ENCODE data around the gene TRDMT1. TPM values are rescaled to one million over a fixed set of nuclear protein-coding genes. Genes with fewer than 3 reads are reported as not detected.

The TRDMT1 gene
- total RNA-seq, 1 donor, result 6.0 TPM

DNA sequence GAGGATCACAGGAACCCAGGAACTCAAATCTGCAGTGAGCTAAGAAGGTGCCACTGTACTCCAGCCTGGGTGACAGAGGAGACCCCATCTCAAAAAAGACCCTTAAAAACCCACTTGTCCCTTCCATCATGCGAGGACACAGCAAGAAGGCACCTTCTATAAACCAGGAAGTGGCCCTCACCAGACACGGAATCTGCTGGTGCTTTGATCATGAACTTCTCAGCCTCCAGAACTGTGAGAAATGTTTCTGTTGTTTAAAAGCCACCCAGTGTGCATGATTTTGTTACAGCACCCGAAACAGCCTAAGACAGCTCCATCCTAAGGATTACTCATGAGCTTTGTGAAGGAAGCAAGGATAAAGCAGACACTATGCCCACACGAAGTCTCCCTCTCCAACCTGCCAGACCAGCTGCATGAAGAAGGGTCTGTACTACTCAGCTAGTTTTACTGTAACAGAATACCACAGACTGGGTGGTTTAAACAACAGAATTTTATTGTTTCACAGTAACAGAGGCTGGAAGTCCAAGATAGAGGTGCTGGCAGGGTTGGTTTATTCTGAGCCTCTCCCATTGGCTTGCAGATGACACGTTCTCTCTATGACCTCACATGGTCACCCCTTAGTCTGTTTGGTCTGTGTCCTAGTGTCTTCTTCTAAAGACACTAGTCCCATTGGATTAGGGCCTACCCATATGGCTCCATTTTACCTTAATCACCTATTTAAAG lies 40.3 kb upstream of the TRDMT1 start:
- H3K4me3 ChIP-seq (ENCODE audit: low read depth, low read length), result no peak overlapping the region
- DNase-seq (ENCODE audit: low read depth), result no peak
- TF ChIP-seq, protein P1, sequence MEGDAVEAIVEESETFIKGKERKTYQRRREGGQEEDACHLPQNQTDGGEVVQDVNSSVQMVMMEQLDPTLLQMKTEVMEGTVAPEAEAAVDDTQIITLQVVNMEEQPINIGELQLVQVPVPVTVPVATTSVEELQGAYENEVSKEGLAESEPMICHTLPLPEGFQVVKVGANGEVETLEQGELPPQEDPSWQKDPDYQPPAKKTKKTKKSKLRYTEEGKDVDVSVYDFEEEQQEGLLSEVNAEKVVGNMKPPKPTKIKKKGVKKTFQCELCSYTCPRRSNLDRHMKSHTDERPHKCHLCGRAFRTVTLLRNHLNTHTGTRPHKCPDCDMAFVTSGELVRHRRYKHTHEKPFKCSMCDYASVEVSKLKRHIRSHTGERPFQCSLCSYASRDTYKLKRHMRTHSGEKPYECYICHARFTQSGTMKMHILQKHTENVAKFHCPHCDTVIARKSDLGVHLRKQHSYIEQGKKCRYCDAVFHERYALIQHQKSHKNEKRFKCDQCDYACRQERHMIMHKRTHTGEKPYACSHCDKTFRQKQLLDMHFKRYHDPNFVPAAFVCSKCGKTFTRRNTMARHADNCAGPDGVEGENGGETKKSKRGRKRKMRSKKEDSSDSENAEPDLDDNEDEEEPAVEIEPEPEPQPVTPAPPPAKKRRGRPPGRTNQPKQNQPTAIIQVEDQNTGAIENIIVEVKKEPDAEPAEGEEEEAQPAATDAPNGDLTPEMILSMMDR (IDR thresholded peaks at IDR 0.05; ENCODE audit: insufficient read depth, low read depth, low read length), result no peak

DNA sequence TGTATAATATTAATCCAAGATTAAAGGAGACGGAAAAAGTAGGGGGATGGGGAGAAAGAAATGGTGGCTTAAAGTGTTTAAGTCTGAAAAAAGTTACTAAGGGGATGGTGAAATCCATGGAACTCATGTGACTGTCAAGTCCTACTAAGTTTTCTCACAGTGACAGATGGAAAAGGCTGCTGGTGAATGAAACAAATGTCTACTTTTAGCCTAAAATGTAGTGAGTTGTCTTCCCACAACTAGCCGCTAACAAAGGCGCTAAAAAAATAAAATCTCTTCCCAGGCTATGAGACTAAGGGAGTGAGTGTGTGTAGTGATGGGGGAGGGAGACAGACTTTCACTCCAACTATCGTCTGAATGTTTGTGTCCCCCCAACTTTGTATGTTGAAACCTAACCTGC lies 39.1 kb upstream of the TRDMT1 start:
- no peak for DNase-seq (ENCODE audit: low read depth)
- no peak overlapping the region for H3K4me3 ChIP-seq (ENCODE audit: low read depth, low read length)
- TF ChIP-seq, protein P1 (IDR thresholded peaks at IDR 0.05; ENCODE audit: insufficient read depth, low read depth, low read length), result no peak

DNA sequence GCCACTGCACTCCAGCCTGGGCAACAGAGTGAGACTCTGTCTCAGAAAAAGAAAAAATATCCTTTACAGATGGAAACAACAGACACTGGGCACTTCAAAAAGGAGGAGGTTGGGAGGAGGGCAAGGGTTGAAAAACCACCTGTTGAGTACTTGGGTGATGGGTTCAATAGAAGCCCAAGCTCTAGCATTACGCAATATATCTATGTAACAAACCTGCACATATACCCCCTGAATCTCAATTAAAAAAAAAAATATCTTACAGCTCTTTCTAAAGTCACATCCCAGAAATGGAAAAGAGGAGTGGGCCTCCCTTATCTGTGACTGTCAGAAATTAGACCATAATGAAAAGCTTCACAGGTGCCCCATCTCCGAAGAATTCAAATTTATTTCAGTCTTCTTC lies 38.6 kb upstream of the TRDMT1 start:
- no peak overlapping the region for H3K4me3 ChIP-seq (ENCODE audit: low read depth, low read length)
- no peak for DNase-seq (ENCODE audit: low read depth)
- TF ChIP-seq, protein P1 (IDR thresholded peaks at IDR 0.05; ENCODE audit: insufficient read depth, low read depth, low read length), result no peak

DNA sequence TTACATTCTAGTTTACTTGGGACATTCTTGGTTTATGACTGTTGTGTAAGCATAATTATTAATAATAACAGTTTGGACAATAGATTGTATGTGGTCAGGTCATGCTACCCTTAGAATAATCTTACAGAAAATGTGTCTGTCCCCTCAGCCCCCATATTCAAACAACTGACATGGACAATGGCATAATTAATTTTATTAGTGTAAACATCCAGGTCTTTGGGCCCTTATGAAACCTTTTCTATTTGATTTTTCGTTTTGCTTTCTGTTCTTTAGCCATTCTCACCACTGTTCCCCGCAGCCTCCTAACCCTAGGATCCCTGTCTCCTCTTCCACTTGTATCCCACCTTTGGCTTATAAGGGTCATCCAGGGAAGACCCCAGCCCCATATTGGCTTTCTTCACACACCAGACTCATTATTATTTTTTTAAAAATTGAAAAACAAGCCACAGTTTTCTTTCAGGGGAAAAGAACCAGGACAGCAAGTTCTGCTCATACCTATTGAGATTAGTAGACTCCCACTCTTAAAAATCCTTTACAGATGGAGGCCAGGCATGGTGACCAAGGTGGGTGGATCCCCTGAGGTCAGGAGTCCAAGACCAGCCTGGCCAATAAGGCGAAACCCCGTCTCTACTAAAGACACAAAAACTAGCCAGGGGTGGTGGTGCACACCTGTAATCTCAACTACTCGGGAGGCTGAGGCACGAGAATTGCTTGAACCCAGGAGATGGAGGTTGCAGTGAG lies 38.0 kb upstream of the TRDMT1 start:
- H3K4me3 ChIP-seq (ENCODE audit: low read depth, low read length), result no peak overlapping the region
- TF ChIP-seq, protein P1 (IDR thresholded peaks at IDR 0.05; ENCODE audit: insufficient read depth, low read depth, low read length), result no peak
- DNase-seq (ENCODE audit: low read depth), result no peak

DNA sequence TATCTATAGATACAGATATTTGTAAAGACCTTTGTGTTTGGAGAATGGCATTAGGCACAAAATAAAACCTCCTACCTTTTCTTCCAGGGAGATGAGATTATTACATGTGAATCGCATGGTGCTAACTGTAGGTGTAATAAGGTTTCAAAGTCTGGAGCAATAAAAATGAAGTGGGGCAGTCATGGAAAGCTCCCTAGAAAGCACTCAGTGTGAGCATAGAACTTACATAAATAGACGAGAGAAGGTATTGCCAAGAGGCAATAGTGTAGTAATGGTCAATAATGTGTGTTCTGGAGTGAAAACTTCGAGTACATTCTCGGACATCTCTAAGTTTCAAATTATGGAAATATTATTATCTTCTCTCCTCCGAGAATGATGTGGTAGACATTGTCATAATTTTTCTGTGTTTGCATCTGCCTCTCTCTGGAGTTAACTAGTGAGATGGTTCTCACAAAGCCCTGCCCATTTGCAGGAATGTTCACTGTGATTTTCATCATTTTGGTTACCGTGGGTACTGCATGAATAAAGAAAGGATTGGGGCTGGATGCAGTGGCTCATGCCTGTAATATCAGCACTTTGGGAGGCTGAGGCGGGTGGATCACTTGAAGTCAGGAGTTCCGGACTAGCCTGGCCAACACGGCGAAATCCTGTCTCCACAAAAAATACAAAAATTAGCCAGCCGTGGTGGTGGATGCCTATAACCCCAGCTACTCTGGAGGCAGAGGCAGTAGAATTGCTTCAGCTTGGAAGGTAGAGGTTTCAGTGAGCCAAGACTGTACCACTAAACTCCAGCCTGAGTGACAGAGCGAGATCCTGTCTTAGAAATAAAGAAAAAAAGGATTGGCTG lies 37.2 kb upstream of the TRDMT1 start:
- peak; percentile 70 for DNase-seq (ENCODE audit: low read depth)
- TF ChIP-seq, protein P1 (IDR thresholded peaks at IDR 0.05; ENCODE audit: insufficient read depth, low read depth, low read length), result no peak

DNA sequence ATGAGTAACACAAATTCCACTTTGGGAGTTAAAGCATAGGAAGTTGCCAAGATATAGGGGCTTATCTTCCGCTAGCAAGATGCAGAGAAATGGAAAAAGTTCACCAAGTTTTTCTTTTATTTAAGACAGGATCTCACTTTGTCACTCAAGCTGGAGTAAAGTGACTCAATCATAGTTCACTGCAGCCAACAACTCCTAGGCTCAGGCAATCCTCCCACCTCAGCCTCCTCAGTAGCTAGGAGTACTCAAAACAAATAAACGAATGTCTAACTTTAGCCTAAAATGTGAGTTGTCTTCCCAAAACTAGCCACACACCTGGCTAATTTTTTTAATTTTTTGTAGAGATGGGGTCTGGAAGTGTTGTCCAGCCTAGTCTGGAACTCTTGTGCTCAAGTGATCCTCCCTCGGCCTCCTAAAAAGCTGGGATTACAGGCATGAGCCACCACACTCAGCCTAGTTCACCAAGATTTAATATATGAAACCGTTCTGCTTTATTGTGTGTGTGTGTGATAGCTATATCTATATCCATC lies 36.5 kb upstream of the TRDMT1 start:
- no peak overlapping the region for H3K4me3 ChIP-seq (ENCODE audit: low read depth, low read length)
- DNase-seq (ENCODE audit: low read depth), result no peak
- TF ChIP-seq, protein P1 (IDR thresholded peaks at IDR 0.05; ENCODE audit: insufficient read depth, low read depth, low read length), result no peak

More for the DNA sequence above, 37.2 kb upstream of the TRDMT1 start:
- H3K4me3 ChIP-seq (ENCODE audit: low read depth, low read length), result no peak overlapping the region
